Measurements from ENCODE around the gene CLEC16A.

CLEC16A gene

DNA sequence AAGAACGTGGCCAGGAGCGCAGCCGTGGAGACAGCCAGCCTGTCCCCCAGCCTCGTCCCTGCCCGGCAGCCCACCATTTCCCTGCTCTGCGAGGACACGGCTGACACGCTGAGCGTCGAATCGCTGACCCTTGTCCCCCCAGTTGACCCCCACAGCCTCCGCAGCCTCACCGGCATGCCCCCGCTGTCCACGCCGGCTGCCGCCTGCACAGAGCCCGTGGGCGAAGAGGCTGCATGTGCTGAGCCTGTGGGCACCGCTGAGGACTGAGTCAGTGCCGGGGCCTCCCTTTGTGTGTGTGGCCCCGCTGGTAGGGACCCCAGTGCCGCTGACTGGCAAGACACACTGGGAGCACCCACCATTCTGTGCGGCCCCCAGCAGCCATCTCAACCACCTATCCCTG, 234.1 kb downstream of the CLEC16A start:
- DNase-seq (ENCODE audit: low spot score), result no peak

DNA sequence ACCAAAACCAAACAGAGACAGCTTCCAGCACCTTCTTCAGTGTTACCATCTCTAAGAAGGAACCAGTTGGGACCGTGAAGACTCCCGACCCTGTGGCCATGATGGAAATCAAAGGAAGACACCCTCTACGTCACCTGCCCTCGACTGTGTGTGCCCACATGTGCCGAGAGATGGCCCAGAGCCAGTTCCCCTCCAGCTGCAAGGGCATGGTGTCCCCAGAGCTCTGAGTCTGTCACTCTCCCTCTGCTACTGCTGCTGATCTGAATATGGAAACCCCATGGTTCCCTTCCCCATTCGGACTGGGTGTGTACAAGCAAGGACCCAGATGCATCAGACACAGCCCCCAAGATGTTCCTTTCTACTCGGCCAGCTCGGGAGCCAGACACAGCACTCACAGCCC, 235.2 kb downstream of the CLEC16A start:
- DNase-seq (ENCODE audit: low spot score), result no peak

DNA sequence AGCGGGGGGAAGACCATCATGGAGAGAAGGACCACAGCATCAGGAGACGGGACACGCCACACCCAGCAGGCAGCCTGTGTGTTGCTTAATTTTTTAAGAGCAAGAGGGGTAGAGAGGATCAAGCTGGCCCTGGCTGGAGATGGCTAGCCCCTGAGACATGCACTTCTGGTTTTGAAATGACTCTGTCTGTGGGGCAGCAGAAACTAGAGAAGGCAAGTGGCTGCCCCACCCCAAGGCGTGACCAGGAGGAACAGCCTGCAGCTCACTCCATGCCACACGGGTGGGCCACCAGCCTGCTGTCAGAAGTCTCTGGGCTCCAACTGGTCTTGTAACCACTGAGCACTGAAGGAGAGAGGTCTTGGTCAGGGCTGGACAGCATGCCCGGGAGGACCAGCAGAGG, 236.1 kb downstream of the CLEC16A start:
- DNase-seq (ENCODE audit: low spot score), result no peak

GRCh38 chr16:11181242-11181898, 237.0 kb downstream of the CLEC16A start:
- DNase-seq (ENCODE audit: low spot score), result no peak

- no peak for DNase-seq (ENCODE audit: low spot score)
Observed at GRCh38 chr16:11181899-11182279, 237.5 kb downstream of the CLEC16A start.

- no peak for DNase-seq (ENCODE audit: low spot score)
Observed at GRCh38 chr16:11182411-11182810, 238.0 kb downstream of the CLEC16A start.

DNA sequence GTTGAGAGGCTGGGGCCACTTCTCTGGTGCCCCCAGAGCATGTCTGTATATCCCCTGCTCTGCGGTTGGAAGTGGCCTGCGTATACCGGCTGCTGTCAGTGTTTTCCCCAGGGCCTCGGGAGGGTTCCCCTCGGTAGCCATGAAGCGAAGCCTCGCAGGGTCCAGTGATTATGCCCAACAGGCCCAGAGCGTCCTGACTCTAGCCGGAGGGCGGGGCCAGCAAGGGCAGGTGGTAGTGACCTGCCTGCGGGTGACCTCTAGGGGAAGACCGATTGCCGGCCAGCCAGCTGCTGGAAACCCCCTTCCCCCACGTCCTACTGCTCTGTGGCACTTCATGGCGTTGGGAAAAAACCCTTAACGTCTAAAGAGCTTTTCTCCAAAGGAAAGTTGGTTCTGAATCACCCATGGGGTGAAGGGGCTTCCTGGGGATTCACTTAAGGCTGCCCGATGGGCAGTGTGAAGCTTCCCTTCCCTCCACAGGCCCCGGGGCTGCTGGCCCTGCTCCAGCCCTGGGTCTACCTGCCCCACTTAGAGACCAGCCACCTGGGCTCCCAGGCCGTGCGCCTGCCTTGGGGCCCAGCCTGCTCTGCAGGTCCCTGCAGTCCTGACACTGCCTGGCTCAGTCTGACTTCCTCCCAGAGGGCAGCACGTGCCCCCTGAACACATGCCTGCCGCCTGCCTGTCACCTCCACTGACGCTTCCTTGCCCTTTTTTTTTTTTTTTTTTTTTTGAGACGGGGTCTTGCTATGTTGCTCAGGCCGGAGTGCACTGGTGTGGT, 238.9 kb downstream of the CLEC16A start:
- DNase-seq (ENCODE audit: low spot score), result no peak

DNA sequence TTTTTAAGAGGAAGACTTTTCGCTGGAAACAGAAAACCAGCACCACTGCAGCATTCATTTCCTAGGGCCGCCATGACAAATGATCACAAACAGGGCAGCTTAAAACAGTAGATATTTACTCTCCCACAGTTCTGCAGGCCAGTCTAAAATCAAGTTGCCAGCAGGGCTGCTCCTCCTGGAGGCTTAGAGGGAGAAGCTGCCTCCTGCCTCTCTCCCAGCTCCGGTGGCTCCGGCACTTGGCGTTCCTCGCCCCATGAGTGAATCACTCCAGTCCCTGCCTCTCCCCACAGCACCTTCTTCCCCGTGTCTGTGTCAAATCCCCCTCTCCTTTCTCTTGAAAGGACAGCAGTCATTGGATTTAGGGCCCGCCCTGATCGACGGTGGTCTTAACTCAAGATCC, 239.6 kb downstream of the CLEC16A start:
- no peak for DNase-seq (ENCODE audit: low spot score)

DNA sequence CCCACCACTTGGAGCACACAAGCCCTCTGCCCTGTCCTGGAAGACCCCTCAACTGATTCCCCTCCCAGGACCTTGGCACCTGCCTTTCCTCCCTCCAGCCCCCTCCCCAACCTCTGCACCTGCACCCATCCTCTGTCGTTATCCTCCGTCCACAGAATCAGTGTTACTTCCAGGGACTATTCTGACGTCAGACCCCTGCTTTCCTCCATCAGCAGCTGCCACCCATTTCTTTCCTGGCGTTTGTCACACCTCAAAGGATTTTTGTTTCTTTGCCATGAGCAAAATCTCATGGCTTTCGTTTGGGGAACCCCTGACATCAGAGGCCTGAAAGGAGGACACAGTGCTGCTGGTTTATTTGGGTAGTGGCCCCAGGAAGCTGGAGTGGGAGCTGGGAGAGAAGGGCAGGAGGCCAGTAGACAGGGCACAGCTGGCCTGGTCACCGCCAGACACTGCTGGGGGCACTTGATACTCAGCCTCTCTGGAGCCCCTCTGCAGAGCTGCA, 243.2 kb downstream of the CLEC16A start:
- DNase-seq (ENCODE audit: low spot score), result no peak

- DNase-seq (ENCODE audit: low spot score), result no peak
Observed at GRCh38 chr16:11188801-11189740, 244.7 kb downstream of the CLEC16A start.

DNA sequence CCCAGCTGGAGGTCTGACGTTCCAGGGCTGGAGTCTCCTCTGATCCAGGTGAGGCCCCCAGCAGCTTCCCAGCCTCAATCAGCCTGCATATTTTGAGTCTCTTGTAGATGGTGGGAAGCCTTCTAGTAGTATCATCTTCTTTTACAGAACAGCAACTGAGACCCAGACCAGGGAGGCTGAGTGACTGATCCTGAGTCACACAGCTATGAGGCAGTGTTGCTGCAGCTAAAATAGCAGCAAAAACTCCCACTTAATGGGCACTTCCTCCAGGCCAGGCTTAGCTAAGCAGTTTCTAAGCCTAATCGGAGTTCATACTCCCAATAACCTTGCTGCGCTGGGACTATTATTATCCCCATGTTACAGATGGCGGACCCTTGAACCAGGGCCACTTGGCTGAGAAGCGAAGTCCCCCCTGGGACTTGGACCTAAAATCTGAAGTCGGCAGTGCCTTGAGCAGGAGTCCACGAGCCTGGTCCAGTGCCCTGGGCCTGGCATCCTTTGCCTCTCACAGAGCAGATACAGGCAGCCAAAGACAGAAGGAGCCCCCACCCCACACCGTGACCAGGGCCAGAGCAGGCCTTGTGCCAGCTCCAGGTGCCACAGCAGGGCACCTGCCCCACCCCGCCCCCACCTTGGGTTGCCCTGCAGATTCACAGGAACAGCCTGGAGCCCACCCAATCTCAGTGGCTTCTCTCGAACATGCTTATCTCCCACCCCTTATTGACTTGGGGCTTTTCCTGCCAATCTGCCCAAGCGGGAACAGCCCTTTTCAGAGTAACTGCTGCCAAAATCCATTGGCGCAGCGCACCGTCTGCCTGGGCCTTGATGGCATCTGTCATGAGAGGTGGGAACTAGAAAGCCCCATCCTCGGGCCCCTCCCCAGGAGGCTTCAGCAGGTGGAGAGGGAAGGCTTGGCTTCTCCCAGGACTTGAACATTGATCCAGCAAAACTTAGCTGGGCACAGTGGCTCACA, 246.5 kb downstream of the CLEC16A start:
- no peak for DNase-seq (ENCODE audit: low spot score)

DNA sequence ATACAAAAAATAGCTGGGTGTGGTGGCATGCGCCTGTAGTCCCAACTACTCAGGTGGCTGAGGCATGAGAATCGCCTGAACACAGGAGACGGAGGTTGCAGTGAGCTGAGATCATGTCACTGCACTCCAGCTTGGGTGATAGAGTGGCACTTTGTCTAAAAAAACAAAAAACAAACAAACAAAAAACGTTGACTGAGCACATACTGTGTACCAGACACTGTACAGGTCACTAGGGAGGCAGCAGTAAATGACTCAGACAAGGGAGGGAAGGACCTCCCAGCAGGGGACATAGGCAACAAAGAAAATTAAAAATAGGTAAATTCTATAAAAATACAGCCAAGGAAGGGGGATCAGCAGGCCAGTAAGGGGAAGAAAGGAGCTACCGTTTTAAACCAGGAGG, 247.3 kb downstream of the CLEC16A start:
- no peak for DNase-seq (ENCODE audit: low spot score)

GRCh38 chr16:11193494-11193893, 249.1 kb downstream of the CLEC16A start:
- DNase-seq (ENCODE audit: low spot score), result no peak

- no peak for DNase-seq (ENCODE audit: low spot score)
Observed at GRCh38 chr16:11194913-11195312, 250.5 kb downstream of the CLEC16A start.

DNA sequence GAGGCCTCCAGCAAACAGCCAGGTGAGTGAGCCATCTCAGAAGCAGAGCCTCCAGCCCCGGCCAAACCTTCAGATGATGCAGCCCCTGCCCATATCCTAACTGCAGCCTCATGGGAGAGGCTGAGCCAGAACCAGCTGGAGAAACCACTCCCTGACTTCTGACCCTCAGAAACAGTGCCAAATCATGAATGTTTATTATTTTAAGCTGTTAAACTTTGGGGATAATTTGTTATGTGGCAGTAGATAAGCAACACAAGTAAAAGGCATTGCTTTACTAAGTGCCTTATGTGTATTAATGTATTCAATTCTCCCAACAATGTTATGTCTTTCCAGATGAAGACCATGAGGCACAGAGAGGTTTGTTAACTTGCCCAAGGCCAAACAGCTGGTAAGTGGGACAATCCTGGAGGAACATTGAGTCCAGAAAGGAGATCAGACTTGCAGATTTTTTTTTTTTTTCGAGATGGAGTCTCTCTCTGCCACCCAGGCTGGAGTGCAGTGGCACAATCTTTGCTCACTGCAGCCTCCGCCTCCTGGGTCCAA, 252.0 kb downstream of the CLEC16A start:
- DNase-seq (ENCODE audit: low spot score), result no peak

DNA sequence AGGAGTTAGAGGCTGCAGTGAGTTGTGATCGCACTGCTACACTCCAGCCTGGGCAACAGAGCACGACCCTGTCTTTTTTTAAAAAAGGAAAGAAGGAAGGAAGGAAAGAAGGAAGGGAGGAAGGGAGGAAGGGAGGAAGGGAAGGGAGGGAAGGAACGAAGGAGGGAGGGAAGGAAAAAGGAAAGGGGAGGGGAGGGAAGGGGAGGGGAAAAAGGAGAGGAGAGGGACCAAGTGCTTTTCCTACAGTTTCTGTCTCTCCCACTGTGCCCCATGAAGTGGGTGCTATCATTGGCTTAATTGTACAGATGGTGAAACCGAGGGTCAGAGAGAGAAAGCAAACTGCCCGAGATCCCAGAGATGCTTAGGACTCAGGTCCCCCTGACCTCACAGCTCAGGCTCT, 254.0 kb downstream of the CLEC16A start:
- no peak for DNase-seq (ENCODE audit: low spot score)

- no peak for DNase-seq (ENCODE audit: low spot score)
Observed at GRCh38 chr16:11198828-11199227, 254.5 kb downstream of the CLEC16A start.

DNA sequence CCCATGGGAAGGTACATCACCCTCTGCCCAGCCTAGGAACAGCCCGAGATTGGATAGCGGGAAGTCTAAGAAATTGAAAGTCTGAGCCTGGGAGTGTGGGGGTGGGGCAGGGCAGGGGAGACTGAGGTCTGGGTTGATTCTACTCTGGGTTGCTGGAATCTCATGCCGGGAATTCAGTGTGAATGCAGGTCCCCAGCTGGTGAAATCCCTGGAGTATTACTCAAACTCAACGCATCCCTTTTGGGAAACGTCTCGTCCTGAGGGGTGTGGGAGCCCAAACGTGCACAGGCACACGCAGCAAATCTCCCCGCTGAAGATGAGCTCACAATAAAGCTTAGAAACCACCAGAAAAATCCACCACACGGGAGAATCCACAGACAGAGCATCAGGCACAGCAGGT, 256.2 kb downstream of the CLEC16A start:
- no peak for DNase-seq (ENCODE audit: low spot score)

DNA sequence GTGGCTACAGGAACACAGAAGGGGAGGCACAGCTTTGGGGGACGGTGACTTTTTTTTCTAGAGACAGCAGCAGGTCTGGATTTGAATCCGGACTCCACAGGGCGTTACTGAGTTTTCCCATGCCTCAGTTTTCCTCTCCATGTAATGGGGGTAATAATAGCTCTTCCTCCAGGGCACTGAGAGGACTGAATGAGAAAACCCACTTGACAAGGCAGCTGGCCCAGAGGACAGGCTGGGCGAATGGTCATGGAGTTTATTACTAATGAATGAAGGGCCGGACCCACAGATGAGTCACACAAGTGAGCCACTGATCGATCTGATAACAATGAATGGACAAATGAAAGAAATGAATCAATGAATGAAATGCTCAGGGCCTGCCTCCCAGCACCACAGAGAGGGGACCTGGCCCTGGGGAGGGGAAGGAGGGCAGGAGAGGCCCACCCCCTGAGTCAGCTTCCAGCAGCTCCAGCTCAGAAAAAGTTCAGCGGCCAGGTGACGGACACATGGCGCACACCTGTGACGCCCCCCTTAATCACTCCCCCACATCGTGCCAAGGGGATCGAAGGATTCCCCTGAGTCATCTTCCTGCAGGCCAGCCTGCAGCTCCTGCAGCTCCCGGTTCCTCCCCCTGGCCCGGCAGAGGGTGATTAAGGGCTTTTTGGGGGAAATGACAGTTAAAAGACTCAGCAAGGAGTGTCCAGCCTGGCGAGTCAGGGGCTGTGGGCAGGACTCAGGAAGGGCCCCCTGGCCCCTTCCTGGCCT, 257.3 kb downstream of the CLEC16A start:
- no peak for DNase-seq (ENCODE audit: low spot score)

Measured in left forelimb (tissue), 1 donor.